Measurements from ENCODE around the gene CDC42SE2.
A peak's percentile ranks its signal among the peaks of the same experiment; 100 is the strongest.

CDC42SE2 gene, protein sequence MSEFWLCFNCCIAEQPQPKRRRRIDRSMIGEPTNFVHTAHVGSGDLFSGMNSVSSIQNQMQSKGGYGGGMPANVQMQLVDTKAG

GRCh38 chr5:131263648-131264450, at the start of gene CDC42SE2:
Gene CDC42SE2, plus strand, starts transcription at chr5:131264053. Its CDS starts 95,441 bp downstream, at chr5:131359494.
- DNase-seq = peak; percentile 85

DNA sequence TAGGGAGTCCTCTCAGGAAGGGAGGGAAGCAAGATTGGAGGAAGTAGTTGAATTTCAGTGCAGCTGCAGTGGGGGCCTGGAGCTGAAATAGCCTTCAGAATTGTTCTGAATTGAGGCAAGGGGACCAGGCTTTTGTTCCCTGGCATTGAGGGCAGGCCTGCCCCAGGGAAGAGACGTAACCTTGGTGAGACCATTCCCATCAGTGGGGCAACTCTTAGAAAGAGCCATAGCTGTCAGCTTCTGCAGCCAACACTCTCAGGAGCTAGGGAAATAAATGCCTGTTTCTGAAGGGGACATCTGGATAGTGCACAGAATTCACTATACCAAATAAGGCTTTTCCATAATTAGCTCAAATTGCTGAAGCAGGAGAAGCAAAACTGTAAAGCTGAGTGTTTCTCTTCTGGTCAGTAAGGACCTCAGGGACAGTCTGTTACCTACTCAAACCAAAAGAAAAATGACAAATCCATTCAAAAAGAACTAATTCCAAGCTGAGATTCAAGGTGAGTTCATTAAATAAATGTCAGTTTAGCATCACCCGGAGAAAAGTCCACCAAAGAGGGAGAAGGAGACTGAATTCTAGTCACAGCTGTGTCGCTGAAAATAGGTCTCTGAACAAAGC, 49.1 kb upstream of the CDC42SE2 start:
- no peak for DNase-seq

GRCh38 chr5:131217791-131218190, 46.1 kb upstream of the CDC42SE2 start:
- DNase-seq = no peak

GRCh38 chr5:131218392-131218791, 45.5 kb upstream of the CDC42SE2 start:
- no peak for DNase-seq

- DNase-seq = no peak
Measured at GRCh38 chr5:131220566-131220965, 43.3 kb upstream of the CDC42SE2 start.

DNA sequence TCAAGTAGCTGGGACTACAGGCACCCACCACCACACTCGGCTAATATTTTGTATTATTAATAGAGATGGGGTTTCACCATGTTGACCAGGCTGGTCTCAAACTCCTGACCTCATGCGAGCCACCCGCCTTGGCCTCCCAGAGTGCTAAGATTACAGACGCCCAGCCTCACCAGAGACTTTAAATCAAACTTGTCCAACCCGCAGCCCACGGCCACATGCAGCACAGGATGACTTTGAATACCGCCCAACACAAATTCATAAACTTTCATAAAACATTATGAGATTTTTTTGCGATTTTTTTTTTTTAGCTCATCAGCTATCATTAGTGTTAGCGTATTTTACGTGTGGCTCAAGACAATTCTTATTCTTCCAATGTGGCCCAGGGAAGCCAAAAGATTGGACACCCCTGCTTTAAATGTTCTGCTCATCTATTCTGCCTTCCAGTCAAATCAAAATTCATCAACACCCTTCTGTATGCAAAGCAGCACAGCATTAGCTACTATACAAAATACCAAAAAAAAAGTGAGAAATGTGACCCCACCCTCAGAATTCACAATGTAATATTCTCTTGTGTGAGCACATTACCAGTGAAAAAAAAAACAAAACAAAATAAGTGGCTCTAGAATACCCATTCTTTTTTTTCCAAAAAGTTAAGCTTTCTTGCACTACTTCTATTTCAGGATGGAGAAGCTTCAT, 42.7 kb upstream of the CDC42SE2 start:
- no peak for DNase-seq

GRCh38 chr5:131221888-131222287, 42.0 kb upstream of the CDC42SE2 start:
- DNase-seq = no peak

DNA sequence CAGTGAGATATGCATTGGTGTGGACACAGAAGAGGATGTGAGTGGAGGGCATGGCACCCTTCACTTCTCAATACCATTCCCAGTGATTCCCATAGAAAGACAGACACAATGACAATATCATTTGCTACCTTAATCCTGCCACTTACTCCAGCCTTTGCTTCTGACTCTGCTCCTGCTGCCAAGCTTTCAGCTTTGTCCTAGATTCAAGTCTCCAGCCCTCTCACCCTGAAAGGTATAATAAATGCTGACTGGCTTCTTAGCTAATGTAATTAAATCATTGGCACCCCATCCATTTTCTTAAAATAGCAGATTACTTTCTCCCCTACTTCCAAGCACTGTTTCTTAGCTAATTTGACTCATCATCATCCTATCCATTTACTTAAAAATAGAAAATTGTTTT, 41.1 kb upstream of the CDC42SE2 start:
- no peak for DNase-seq

DNA sequence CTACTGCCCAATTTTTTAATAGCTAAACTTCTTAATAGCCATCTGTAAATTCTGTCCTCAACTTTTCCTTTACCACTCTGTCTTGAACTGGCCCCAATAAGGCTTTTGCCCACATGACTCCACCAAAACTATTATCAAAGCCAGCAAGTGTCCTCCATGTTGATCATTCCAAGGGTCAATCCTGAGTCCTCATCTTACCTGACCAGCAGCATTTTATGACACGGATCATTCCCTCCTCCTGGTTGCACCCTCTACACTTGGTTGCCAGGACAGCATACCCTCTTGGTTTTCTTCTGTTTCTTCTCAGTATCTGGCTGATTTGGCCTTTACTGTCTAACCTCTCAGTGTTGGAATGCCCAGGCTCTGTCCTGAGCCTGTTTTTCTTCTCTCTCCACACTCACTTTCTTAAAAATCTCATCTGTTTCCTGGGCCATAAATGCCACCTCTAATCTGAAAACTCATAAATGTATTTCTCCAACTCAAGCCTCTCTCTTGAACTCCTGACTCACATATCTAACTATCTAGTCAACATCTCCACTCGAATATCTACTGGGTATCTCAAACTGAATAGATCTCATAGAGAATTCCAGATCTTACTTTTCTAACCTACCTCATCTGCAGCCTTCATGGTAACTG, 40.0 kb upstream of the CDC42SE2 start:
- DNase-seq = no peak

- no peak for DNase-seq
Measured at GRCh38 chr5:131224387-131225201, 39.3 kb upstream of the CDC42SE2 start.

- no peak for DNase-seq
Measured at GRCh38 chr5:131225282-131225974, 38.4 kb upstream of the CDC42SE2 start.

GRCh38 chr5:131226899-131227298, 37.0 kb upstream of the CDC42SE2 start:
- no peak for DNase-seq

DNA sequence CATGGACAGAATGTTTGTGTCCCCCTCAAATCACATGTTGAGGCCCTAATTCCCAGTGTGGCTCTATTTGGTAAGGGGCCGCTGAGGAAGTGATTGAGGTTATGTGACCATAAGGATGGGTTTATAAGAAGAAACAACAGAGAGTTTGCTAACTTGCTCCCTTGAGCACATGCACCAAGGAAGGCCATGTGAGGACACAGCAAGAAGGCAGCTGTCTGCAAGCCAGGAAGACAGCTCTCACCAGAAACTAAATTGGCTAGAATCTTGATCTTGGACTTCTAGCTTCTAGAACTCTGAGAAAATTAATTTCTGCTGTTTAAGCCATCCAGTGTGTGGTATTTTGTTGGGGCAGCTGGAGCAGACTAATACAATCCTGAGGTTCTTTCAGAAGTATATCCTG, 35.2 kb upstream of the CDC42SE2 start:
- no peak for DNase-seq

DNA sequence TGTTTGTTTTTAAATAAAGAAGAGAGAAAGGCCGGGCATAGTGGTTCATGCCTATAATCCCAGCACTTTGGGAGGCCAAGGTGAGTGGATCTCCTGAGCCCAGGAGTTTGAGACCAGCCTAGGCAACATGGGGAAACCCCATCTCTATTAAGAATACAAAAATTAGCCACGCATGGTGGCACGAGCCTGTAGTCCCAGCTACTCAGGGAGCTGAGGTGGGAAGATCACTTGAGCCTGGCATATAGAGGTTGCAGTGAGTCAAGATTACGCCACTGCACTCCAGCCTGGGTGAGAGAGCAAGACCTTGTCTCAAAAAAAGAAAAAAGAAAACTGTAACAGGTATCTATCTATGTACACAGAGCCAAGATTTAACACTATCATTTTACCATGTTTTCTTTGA, 34.2 kb upstream of the CDC42SE2 start:
- no peak for DNase-seq

GRCh38 chr5:131230406-131230805, 33.4 kb upstream of the CDC42SE2 start:
- no peak for DNase-seq

DNA sequence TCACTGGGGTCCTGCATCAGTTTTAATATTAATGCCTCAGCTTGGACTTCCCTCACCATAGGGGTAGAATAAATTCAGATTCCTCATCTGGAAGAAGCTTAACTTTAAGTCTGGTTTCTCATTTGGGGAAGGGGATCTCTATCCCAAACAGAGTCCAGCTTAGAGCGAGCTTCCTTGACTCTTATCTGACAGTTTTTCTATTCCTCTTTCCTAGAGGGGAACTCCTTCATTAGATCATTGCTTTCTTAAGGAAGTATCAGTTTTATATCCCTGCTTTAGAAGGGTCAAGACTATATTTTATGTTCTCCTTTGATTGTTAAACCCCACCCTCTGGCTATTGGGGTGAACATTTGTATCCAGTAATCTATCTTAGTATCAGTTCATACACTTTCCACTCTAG, 24.2 kb upstream of the CDC42SE2 start:
- no peak for DNase-seq

GRCh38 chr5:131242728-131243255, 21.1 kb upstream of the CDC42SE2 start:
- no peak for DNase-seq

DNA sequence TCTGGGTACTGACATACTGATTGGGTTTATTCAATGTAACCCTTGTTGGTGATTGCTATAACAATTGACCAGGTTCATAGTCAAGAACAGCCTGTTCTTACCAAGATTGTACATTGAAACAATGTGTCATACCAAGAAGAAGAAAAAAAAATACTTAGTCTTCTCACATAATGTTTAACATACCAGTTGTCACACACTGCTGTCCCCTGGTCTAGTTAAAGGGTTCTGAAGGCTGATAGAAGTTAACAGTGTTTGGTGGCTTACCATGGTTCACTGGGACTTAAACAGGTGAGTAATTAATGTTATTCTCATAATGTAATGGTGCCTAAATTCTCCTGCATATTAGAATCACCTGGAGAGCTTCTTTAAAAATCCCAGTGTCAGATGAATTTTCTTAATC, 18.5 kb upstream of the CDC42SE2 start:
- DNase-seq = no peak

DNA sequence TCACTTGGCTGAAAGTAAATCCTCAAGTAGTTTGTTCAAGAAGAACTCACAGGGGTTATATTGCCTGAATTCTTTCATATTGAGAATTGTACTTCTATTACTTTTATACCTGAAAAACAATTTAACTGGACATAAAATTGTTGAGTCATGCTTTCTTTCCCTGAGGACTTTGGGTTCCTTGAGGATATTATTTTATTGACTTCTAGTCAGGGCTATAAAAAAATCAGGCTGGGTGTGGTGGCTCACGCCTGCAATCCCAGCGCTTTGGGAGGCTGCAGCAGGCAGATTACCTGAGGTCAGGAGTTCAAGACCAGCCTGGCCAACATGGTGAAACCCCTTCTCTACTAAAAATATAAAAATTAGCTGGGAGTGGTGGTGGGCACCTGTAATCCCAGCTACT, 17.9 kb upstream of the CDC42SE2 start:
- no peak for DNase-seq

GRCh38 chr5:131246504-131246903, 17.3 kb upstream of the CDC42SE2 start:
- DNase-seq = no peak

GRCh38 chr5:131250751-131251475, 12.9 kb upstream of the CDC42SE2 start:
- DNase-seq = no peak

Measured in NCI-H345 (cell line).